ENCODE data around the gene ATXN7L1. TPM values are rescaled to one million over a fixed set of nuclear protein-coding genes. Genes with fewer than 3 reads are reported as not detected.

ATXN7L1 gene
- total and polyA plus RNA-seq, 4 donors = 4.2 to 22.5 (median 8.5) TPM

DNA sequence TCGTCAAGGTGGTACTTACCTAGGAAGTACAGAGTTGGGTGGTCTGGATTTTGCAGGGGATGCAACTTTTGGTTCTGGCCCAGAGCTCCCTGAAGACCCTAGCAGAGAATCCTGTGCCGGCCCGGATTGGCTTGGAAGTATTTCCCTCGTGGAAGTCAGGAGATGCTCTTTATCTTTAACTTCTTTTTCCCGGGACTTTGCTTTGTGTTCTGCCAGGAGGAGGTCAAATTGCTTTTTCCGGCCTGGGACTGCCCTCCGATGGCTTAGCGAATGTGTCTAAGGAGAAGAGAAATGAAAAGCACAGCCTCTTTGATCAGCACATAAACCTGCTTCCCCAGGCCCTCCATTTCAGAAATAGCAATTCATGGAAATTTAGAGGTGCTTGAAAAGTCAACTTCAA lies 238.1 kb downstream of the ATXN7L1 start:
- no peak overlapping the region for H3K9ac ChIP-seq (ENCODE audit: insufficient read depth in 1 of 2, low read length in 2 of 2)
- peaks cover 0 to 46% (median 8%) of the 10 kb centered on the region in 5 donors for H3K4me1 ChIP-seq (ENCODE audit: control insufficient read depth in 5 of 5, insufficient read depth in 5 of 5, low read length in 5 of 5)
- DNase-seq (peak in 1 of 3 donors; percentile 34), ATAC-seq (ENCODE audit: insufficient read depth, low FRiP score) (no peak)
- H3K4me3 ChIP-seq = no peak overlapping the region
- 88 to 92% methylated on average over 8 of the region's 8 CpGs for WGBS, 2 donors
- no peaks in the 10 kb centered on the region for H3K27me3 ChIP-seq (ENCODE audit: control insufficient read depth in 3 of 3, insufficient read depth in 3 of 3, low read length in 2 of 3)
- no peak overlapping the region for H3K27ac ChIP-seq (ENCODE audit: low read depth in 1 of 2, low read length in 1 of 2)
- TF ChIP-seq, protein P1, sequence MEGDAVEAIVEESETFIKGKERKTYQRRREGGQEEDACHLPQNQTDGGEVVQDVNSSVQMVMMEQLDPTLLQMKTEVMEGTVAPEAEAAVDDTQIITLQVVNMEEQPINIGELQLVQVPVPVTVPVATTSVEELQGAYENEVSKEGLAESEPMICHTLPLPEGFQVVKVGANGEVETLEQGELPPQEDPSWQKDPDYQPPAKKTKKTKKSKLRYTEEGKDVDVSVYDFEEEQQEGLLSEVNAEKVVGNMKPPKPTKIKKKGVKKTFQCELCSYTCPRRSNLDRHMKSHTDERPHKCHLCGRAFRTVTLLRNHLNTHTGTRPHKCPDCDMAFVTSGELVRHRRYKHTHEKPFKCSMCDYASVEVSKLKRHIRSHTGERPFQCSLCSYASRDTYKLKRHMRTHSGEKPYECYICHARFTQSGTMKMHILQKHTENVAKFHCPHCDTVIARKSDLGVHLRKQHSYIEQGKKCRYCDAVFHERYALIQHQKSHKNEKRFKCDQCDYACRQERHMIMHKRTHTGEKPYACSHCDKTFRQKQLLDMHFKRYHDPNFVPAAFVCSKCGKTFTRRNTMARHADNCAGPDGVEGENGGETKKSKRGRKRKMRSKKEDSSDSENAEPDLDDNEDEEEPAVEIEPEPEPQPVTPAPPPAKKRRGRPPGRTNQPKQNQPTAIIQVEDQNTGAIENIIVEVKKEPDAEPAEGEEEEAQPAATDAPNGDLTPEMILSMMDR (IDR thresholded peaks at IDR 0.05; ENCODE audit: control extremely low read depth, extremely low read depth) = no peak
- peaks cover 7 to 36% (median 15%) of the 10 kb centered on the region in 4 donors for H3K36me3 ChIP-seq (ENCODE audit: control insufficient read depth in 4 of 4, insufficient read depth in 4 of 4, low read length in 4 of 4)
- H3K9me3 ChIP-seq (ENCODE audit: control insufficient read depth in 4 of 4, insufficient read depth in 3 of 4, low read length in 3 of 4) = no peaks in the 10 kb centered on the region

DNA sequence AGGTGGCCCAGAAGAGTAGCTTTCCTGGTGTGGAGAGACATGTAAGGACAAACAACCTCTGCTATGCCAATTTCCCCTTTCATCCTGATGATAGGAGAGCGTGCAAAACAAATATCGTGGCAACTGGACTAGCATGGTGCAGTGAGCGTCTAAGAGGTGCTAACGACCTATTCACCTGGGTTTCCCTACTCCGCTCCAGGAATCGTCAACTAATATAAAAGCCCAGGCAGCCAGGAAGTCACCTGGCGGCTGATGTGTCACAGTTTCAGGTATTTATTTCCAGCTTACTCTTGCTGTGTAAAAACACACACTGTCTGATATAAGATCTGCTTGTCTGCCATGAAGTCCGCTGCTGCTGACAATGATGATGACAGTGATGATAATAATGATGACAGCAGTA lies 238.6 kb downstream of the ATXN7L1 start:
- Histone ChIP-seq H3K4me3 (no peak overlapping the region), H3K27ac (ENCODE audit: low read depth in 1 of 2, low read length in 1 of 2) (no peak overlapping the region), H3K9me3 (ENCODE audit: control insufficient read depth in 4 of 4, insufficient read depth in 3 of 4, low read length in 3 of 4) (no peaks in the 10 kb centered on the region), H3K36me3 (ENCODE audit: control insufficient read depth in 4 of 4, insufficient read depth in 4 of 4, low read length in 4 of 4) (peaks cover 8 to 34% (median 15%) of the 10 kb centered on the region in 4 donors), H3K9ac (ENCODE audit: insufficient read depth in 1 of 2, low read length in 2 of 2) (no peak overlapping the region), H3K4me1 (ENCODE audit: control insufficient read depth in 5 of 5, insufficient read depth in 5 of 5, low read length in 5 of 5) (peaks cover 0 to 40% (median 7%) of the 10 kb centered on the region in 5 donors), H3K27me3 (ENCODE audit: control insufficient read depth in 3 of 3, insufficient read depth in 3 of 3, low read length in 2 of 3) (no peaks in the 10 kb centered on the region)
- ATAC-seq (ENCODE audit: insufficient read depth, low FRiP score) (no peak), DNase-seq (no peak)
- WGBS, 2 donors = 94 to 95% methylated on average over 8 of the region's 8 CpGs
- TF ChIP-seq, protein P1 (IDR thresholded peaks at IDR 0.05; ENCODE audit: control extremely low read depth, extremely low read depth) = no peak

DNA sequence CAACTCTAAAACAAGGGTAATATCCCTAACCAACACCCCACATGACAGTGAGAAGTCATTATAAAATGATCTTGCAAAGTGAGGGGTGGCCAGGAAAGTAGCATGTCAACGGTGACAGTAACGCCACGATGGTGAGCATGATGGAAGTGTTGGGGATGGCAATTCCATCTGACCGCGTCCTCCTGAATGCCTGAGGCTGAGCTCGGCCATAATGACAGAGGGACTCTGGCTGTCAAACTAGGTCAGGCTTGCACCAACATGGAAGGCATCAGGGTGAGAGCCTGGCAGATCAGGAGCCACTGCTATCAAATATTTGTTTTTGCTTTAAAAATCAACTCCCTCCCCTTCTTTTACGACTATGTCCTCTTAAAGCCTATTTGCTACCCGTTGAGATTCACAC lies 239.4 kb downstream of the ATXN7L1 start:
- ATAC-seq (ENCODE audit: insufficient read depth, low FRiP score) = no peak
- no peak overlapping the region for H3K27ac ChIP-seq (ENCODE audit: low read depth in 1 of 2, low read length in 1 of 2)
- no peak overlapping the region for H3K9ac ChIP-seq (ENCODE audit: insufficient read depth in 1 of 2, low read length in 2 of 2)
- no peak for DNase-seq
- H3K9me3 ChIP-seq (ENCODE audit: control insufficient read depth in 4 of 4, insufficient read depth in 3 of 4, low read length in 3 of 4) = no peaks in the 10 kb centered on the region
- no peaks in the 10 kb centered on the region for H3K27me3 ChIP-seq (ENCODE audit: control insufficient read depth in 3 of 3, insufficient read depth in 3 of 3, low read length in 2 of 3)
- no peak overlapping the region for H3K4me3 ChIP-seq
- H3K36me3 ChIP-seq (ENCODE audit: control insufficient read depth in 4 of 4, insufficient read depth in 4 of 4, low read length in 4 of 4) = peaks cover 8 to 30% (median 13%) of the 10 kb centered on the region in 4 donors
- peaks cover 0 to 37% (median 7%) of the 10 kb centered on the region in 5 donors for H3K4me1 ChIP-seq (ENCODE audit: control insufficient read depth in 5 of 5, insufficient read depth in 5 of 5, low read length in 5 of 5)
- WGBS, 2 donors = 89 to 94% methylated on average over 8 of the region's 8 CpGs
- TF ChIP-seq, protein P1 (IDR thresholded peaks at IDR 0.05; ENCODE audit: control extremely low read depth, extremely low read depth) = no peak

DNA sequence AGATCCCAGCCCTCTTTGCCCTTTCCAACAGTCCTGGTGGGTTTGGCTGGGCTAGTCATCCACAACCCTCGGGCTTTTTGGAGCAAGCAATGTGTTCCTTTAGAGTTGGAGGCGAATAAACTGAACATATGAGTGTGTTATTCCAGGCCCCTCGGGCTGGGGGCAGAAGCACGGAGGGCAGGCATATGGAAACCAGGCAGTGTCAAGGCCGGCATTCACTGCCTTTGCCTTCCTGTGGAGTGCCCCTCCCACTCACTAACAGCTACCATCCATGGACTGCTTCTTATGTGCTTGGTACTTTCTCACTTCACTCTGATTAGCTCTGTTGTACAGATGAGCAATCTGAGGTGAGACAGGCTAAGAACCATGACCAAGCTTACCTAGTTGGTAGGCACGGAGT lies 241.2 kb downstream of the ATXN7L1 start:
- no peak for DNase-seq
- no peaks in the 10 kb centered on the region for H3K9me3 ChIP-seq (ENCODE audit: control insufficient read depth in 4 of 4, insufficient read depth in 3 of 4, low read length in 3 of 4)
- peaks cover 9 to 34% (median 16%) of the 10 kb centered on the region in 4 donors for H3K36me3 ChIP-seq (ENCODE audit: control insufficient read depth in 4 of 4, insufficient read depth in 4 of 4, low read length in 4 of 4)
- no peak overlapping the region for H3K27ac ChIP-seq (ENCODE audit: low read depth in 1 of 2, low read length in 1 of 2)
- no peak overlapping the region for H3K9ac ChIP-seq (ENCODE audit: insufficient read depth in 1 of 2, low read length in 2 of 2)
- H3K4me1 ChIP-seq (ENCODE audit: control insufficient read depth in 5 of 5, insufficient read depth in 5 of 5, low read length in 5 of 5) = peaks cover 0 to 22% (median 3%) of the 10 kb centered on the region in 5 donors
- 92 to 93% methylated on average over 6 of the region's 6 CpGs for WGBS, 2 donors
- H3K27me3 ChIP-seq (ENCODE audit: control insufficient read depth in 3 of 3, insufficient read depth in 3 of 3, low read length in 2 of 3) = no peaks in the 10 kb centered on the region
- ATAC-seq (ENCODE audit: insufficient read depth, low FRiP score) = no peak
- TF ChIP-seq, protein P1 (IDR thresholded peaks at IDR 0.05; ENCODE audit: control extremely low read depth, extremely low read depth) = no peak
- no peak overlapping the region for H3K4me3 ChIP-seq

Measured in lung (tissue), 12 donors.